GM23338 (cell line): ENCODE measurements around the gene C15orf61. TPM values are rescaled to one million over a fixed set of nuclear protein-coding genes. Genes with fewer than 3 reads are reported as not detected.

Experiments
- ATAC-seq: fragments of 200-7000 bp; cut with Tn5 transposase; 3 replicates; pipeline ENCODE4 v1.9.1; 2020
- DNase-seq: peaks from one replicate; pipeline ENCODE4 v3.0.0-alpha.2; 2015; ENCODE audit warnings: low spot score
- H2AFZ ChIP-seq: fragments of 200-600 bp; sonication (generic); 2 replicates; pipeline ENCODE4 v1.8.0; 2016; ENCODE audit warnings: antibody characterized with exemption, mild to moderate bottlenecking, moderate library complexity
- H3F3A ChIP-seq: fragments of 200-600 bp; sonication (generic); replicated peaks from 2 replicates; pipeline ENCODE4 v1.8.0; 2017; ENCODE audit warnings: antibody characterized with exemption, mixed run types, low read depth
- H3K27ac ChIP-seq: fragments of 200-600 bp; sonication (generic); 2 replicates; pipeline ENCODE4 v1.6.1; 2016; ENCODE audit warnings: low read depth
- H3K27me3 ChIP-seq: fragments of 200-600 bp; sonication (generic); 2 replicates; pipeline ENCODE4 v1.8.0; 2016; ENCODE audit warnings: mild to moderate bottlenecking, mixed run types, moderate library complexity; ENCODE audit not compliant: insufficient read depth
- H3K36me3 ChIP-seq: fragments of 200-600 bp; sonication (generic); 2 replicates; pipeline ENCODE4 v1.8.0; 2016; ENCODE audit warnings: mild to moderate bottlenecking; ENCODE audit not compliant: insufficient read depth
- H3K4me1 ChIP-seq: fragments of 200-600 bp; sonication (generic); 2 replicates; pipeline ENCODE4 v1.8.0; 2016; ENCODE audit warnings: mild to moderate bottlenecking, moderate library complexity; ENCODE audit not compliant: insufficient read depth
- H3K4me2 ChIP-seq: fragments of 200-600 bp; sonication (generic); 2 replicates; pipeline ENCODE4 v1.7.1; 2017; ENCODE audit warnings: mixed run types
- H3K4me3 ChIP-seq: fragments of 200-600 bp; sonication (generic); 2 replicates; pipeline ENCODE4 v1.6.1; 2016; ENCODE audit warnings: mixed run types
- H3K79me2 ChIP-seq: fragments of 200-600 bp; sonication (generic); replicated peaks from 2 replicates; pipeline ENCODE4 v1.8.0; 2017; ENCODE audit warnings: mild to moderate bottlenecking; ENCODE audit not compliant: insufficient read depth
- H3K9me2 ChIP-seq: fragments of 200-600 bp; sonication (generic); 2 replicates; pipeline ENCODE4 v1.8.0; 2017; ENCODE audit not compliant: insufficient read depth
- H4K20me1 ChIP-seq: fragments of 200-600 bp; sonication (generic); replicated peaks from 2 replicates; pipeline ENCODE4 v1.8.0; 2017; ENCODE audit warnings: mild to moderate bottlenecking; ENCODE audit not compliant: insufficient read depth
- H3K27ac Mint-ChIP-seq: 2 replicates; pipeline ENCODE4 v1.8.0; 2020; ENCODE audit warnings: inconsistent platforms, mild to moderate bottlenecking, moderate library complexity, mixed read lengths
- H3K27me3 Mint-ChIP-seq: 3 replicates; pipeline ENCODE4 v1.8.0; 2022; ENCODE audit warnings: low read depth, mild to moderate bottlenecking, moderate library complexity, mixed read lengths, inconsistent platforms; ENCODE audit not compliant: insufficient read depth, poor library complexity
- H3K36me3 Mint-ChIP-seq: 3 replicates; pipeline ENCODE4 v1.8.0; 2021; ENCODE audit warnings: low read depth, mild to moderate bottlenecking, inconsistent platforms, moderate library complexity, mixed read lengths
- H3K4me1 Mint-ChIP-seq: 3 replicates; pipeline ENCODE4 v1.8.0; 2020; ENCODE audit warnings: mild to moderate bottlenecking, inconsistent platforms, mixed read lengths
- H3K4me3 Mint-ChIP-seq: 3 replicates; pipeline ENCODE4 v1.8.0; 2021; ENCODE audit warnings: moderate library complexity, mild to moderate bottlenecking, inconsistent platforms, mixed read lengths
- H3K9me3 Mint-ChIP-seq: 3 replicates; pipeline ENCODE4 v1.8.0; 2020; ENCODE audit warnings: moderate library complexity, mild to moderate bottlenecking, inconsistent platforms, mixed read lengths
- CREB1 ChIP-seq: fragments of 250-450 bp; sonication (Bioruptor Pico); IDR thresholded peaks from 2 replicates; pipeline ENCODE4 v1.5.0; 2020; ENCODE audit warnings: low read depth, mild to moderate bottlenecking, moderate library complexity
- CTCF ChIP-seq, 2 experiments: fragments of 200-600 bp in 1 of 2; sonication (generic) in 1 of 2; conservative IDR thresholded peaks; 2 replicates each; pipeline versions ENCODE4 v1.5.1 to v1.6.1; 2016 to 2017; ENCODE audit warnings: antibody characterized with exemption in 2 of 2, low read depth in 2 of 2, mild to moderate bottlenecking in 2 of 2, moderate library complexity in 1 of 2
- EZH2 ChIP-seq: fragments of 200-600 bp; sonication (generic); IDR thresholded peaks from one replicate; pipeline ENCODE4 v1.8.0; 2017; ENCODE audit warnings: antibody characterized with exemption, mild to moderate bottlenecking, low read depth; ENCODE audit not compliant: unreplicated experiment
- EZH2phosphoT487 ChIP-seq: fragments of 200-600 bp; sonication (generic); IDR thresholded peaks from one replicate; pipeline ENCODE4 v1.8.1; 2018; ENCODE audit warnings: antibody characterized with exemption; ENCODE audit not compliant: unreplicated experiment
- JUNB ChIP-seq: IDR thresholded peaks from one replicate; pipeline ENCODE4 v1.6.1; 2016; ENCODE audit warnings: antibody characterized with exemption; ENCODE audit not compliant: unreplicated experiment
- NANOG ChIP-seq: IDR thresholded peaks from 2 replicates; pipeline ENCODE4 v1.6.1; 2016; ENCODE audit warnings: antibody characterized with exemption, borderline replicate concordance
- POLR2AphosphoS5 ChIP-seq: IDR thresholded peaks from 2 replicates; pipeline ENCODE4 v1.6.1; 2016; ENCODE audit warnings: antibody characterized with exemption, low read depth
- REST ChIP-seq: IDR thresholded peaks from one replicate; pipeline ENCODE4 v1.6.1; 2018; ENCODE audit warnings: antibody characterized with exemption; ENCODE audit not compliant: unreplicated experiment
- STAT1 ChIP-seq: IDR thresholded peaks from one replicate; pipeline ENCODE4 v1.6.1; 2016; ENCODE audit warnings: antibody characterized with exemption; ENCODE audit not compliant: unreplicated experiment
- ZNF114 ChIP-seq: fragments of 250-450 bp; sonication (Bioruptor Pico); IDR thresholded peaks from 2 replicates; pipeline ENCODE4 v1.5.0; 2020; ENCODE audit warnings: mild to moderate bottlenecking, moderate library complexity
- ZNF331 ChIP-seq: fragments of 250-450 bp; sonication (Bioruptor Pico); IDR thresholded peaks from 2 replicates; pipeline ENCODE4 v1.5.0; 2020; ENCODE audit warnings: low read depth, mild to moderate bottlenecking, moderate library complexity
- polyA plus RNA-seq: library from polyadenylated mRNA; unstranded; fragments of >200 nt; fragmentation: Nextera tagmentation; extraction: Ambion mirVana; gene quantifications from 2 replicates; pipeline ENCODE4 v1.2.1, GENCODE V29; 2016
- total RNA-seq: library from RNA; depleted of rRNA; stranded (reverse); fragments of >200 nt; shearing (Covaris generic); gene quantifications from 2 replicates; pipeline ENCODE4 v1.2.3, GENCODE V29; 2014

Gene C15orf61
- total and polyA plus RNA-seq, 2 experiments from 2014 or later: 1.8 to 5.9 TPM

- Histone ChIP-seq H3K4me2 (no peak overlapping the region), H3K36me3 (no peaks in the 10 kb centered on the region), H2AFZ (no peak overlapping the region), H4K20me1 (no peaks in the 10 kb centered on the region), H3K4me1 (no peaks in the 10 kb centered on the region), H3K4me3 (no peak overlapping the region), H3K9me2 (no peaks in the 10 kb centered on the region), H3K79me2 (no peaks in the 10 kb centered on the region), H3K27ac (no peak overlapping the region), H3F3A (no peaks in the 10 kb centered on the region), H3K27me3 (no peaks in the 10 kb centered on the region)
- no peak for TF ChIP-seq EZH2phosphoT487
- TF ChIP-seq CTCF (conservative IDR thresholded peaks at IDR 0.05; ENCODE audit: low read depth in 2 of 2): no peak
- no peak for TF ChIP-seq STAT1
- no peak for TF ChIP-seq POLR2AphosphoS5
- Mint-ChIP-seq H3K4me1 (no peaks in the 10 kb centered on the region), H3K36me3 (no peaks in the 10 kb centered on the region), H3K27me3 (peaks cover under 1% of the 10 kb centered on the region), H3K4me3 (no peak overlapping the region), H3K27ac (no peak overlapping the region), H3K9me3 (no peaks in the 10 kb centered on the region)
- DNase-seq (no peak), ATAC-seq (no peak)
These were observed 46.4 kb upstream of the C15orf61 start for GRCh38 chr15:67474405-67475110.

GRCh38 chr15:67479781-67480505, 41.0 kb upstream of the C15orf61 start:
- H3K4me3 Mint-ChIP-seq: no peak overlapping the region
- Histone ChIP-seq H3K27ac (no peak overlapping the region), H3K4me3 (no peak overlapping the region), H3K27me3 (no peaks in the 10 kb centered on the region), H3K36me3 (no peaks in the 10 kb centered on the region), H3K4me2 (peak overlapping the region; percentile 31; the same call in 1 of the 2 replicates), H3K9me2 (no peaks in the 10 kb centered on the region), H4K20me1 (no peaks in the 10 kb centered on the region), H2AFZ (peak overlapping the region; percentile 84; the same call in 1 of the 2 replicates), H3F3A (no peaks in the 10 kb centered on the region), H3K79me2 (no peaks in the 10 kb centered on the region), H3K4me1 (peaks cover 9% of the 10 kb centered on the region; the same call in 1 of the 2 replicates)
- H3K4me1 Mint-ChIP-seq: peaks cover 6% of the 10 kb centered on the region; the same call in 2 of the 3 replicates
- DNase-seq: no peak
- ATAC-seq: no peak
- 0 out of 3 replicates have a peak, but pooled peaks cover 3% of the 10 kb centered on the region for H3K9me3 Mint-ChIP-seq
- H3K27ac Mint-ChIP-seq: no peak overlapping the region
- H3K36me3 Mint-ChIP-seq: no peaks in the 10 kb centered on the region
- peaks cover 7% of the 10 kb centered on the region for H3K27me3 Mint-ChIP-seq
- TF ChIP-seq REST: no peak
- TF ChIP-seq EZH2phosphoT487: no peak
- TF ChIP-seq EZH2: no peak
- TF ChIP-seq STAT1: no peak
- TF ChIP-seq CTCF (conservative IDR thresholded peaks at IDR 0.05; ENCODE audit: low read depth in 2 of 2): no peak
- TF ChIP-seq ZNF114 (CRISPR knock-in tag): no peak
- TF ChIP-seq NANOG: no peak
- TF ChIP-seq JUNB: no peak
- TF ChIP-seq CREB1: no peak
- no peak for TF ChIP-seq ZNF331 (CRISPR knock-in tag)
- no peak for TF ChIP-seq POLR2AphosphoS5
